HepG2 (cell line): ENCODE measurements around the gene FANCF. TPM values are rescaled to one million over a fixed set of nuclear protein-coding genes. Genes with fewer than 3 reads are reported as not detected.

Source experiments
- ATF2 ChIP-seq: sonication (generic); formaldehyde crosslinking; IDR thresholded peaks from 2 replicates; pipeline ENCODE4 v1.4.0; 2020; ENCODE audit warnings: missing genetic modification reagents
- ATRX ChIP-seq: sonication (generic); formaldehyde crosslinking; IDR thresholded peaks from 2 replicates; pipeline ENCODE4 v1.4.0; 2020; ENCODE audit warnings: missing genetic modification reagents, borderline replicate concordance
- CAMTA2 ChIP-seq: sonication (generic); formaldehyde crosslinking; IDR thresholded peaks from 2 replicates; pipeline ENCODE4 v1.4.0; 2020; ENCODE audit warnings: mild to moderate bottlenecking, missing genetic modification reagents, borderline replicate concordance
- CBFB ChIP-seq: sonication (generic); formaldehyde crosslinking; IDR thresholded peaks from 2 replicates; pipeline ENCODE4 v1.4.0; 2020; ENCODE audit warnings: missing genetic modification reagents
- CHD2 ChIP-seq: IDR thresholded peaks from 2 replicates; pipeline ENCODE4 v1.6.1; 2011; ENCODE audit warnings: low read depth, low read length, improper control_type of control experiment
- CSRNP1 ChIP-seq: sonication (generic); formaldehyde crosslinking; IDR thresholded peaks from 2 replicates; pipeline ENCODE4 v1.8.1; 2023; ENCODE audit warnings: mild to moderate bottlenecking, missing genetic modification reagents
- DR1 ChIP-seq: sonication (generic); formaldehyde crosslinking; IDR thresholded peaks from 2 replicates; pipeline ENCODE4 v1.8.0; 2021; ENCODE audit warnings: mild to moderate bottlenecking, missing genetic modification reagents, inconsistent platforms
- FOXP1 ChIP-seq, 2 experiments: fragments of 450-650 bp in 1 of 2; IDR thresholded peaks; 2 replicates each; pipeline ENCODE4 v1.6.1; 2017 to 2018; ENCODE audit warnings: antibody characterized with exemption in 1 of 2
- GATAD1 ChIP-seq: IDR thresholded peaks from 2 replicates; pipeline ENCODE4 v1.6.1; 2016; ENCODE audit warnings: missing genetic modification reagents, missing compliant biosample characterization
- HNRNPLL ChIP-seq: fragments of 200-400 bp; formaldehyde crosslinking; IDR thresholded peaks from 2 replicates; pipeline ENCODE4 v1.6.1; 2017; ENCODE audit warnings: mild to moderate bottlenecking, low read depth, low read length; ENCODE audit not compliant: poor library complexity, severe bottlenecking
- IKZF1 ChIP-seq: fragments of 450-650 bp; IDR thresholded peaks from 2 replicates; pipeline ENCODE4 v1.7.1; 2016
- MED1 ChIP-seq: sonication (generic); formaldehyde crosslinking; IDR thresholded peaks from 2 replicates; pipeline ENCODE4 v1.4.0; 2020; ENCODE audit warnings: missing genetic modification reagents
- NFRKB ChIP-seq: fragments of 450-650 bp; IDR thresholded peaks from 2 replicates; pipeline ENCODE4 v1.6.1; 2017
- PLSCR1 ChIP-seq: sonication (generic); formaldehyde crosslinking; IDR thresholded peaks from 2 replicates; pipeline ENCODE4 v1.5.0; 2020; ENCODE audit warnings: missing genetic modification reagents, mild to moderate bottlenecking, borderline replicate concordance
- PPARG ChIP-seq: conservative IDR thresholded peaks from 2 replicates; pipeline ENCODE4 v1.6.1; 2016; ENCODE audit warnings: missing biosample characterization, missing genetic modification reagents
- RNF219 ChIP-seq: sonication (generic); formaldehyde crosslinking; IDR thresholded peaks from 2 replicates; pipeline ENCODE4 v1.5.0; 2020; ENCODE audit warnings: mild to moderate bottlenecking, missing genetic modification reagents
- SALL2 ChIP-seq: sonication (generic); formaldehyde crosslinking; IDR thresholded peaks from 2 replicates; pipeline ENCODE4 v1.8.1; 2023; ENCODE audit warnings: mild to moderate bottlenecking, missing genetic modification reagents, inconsistent platforms
- SETDB1 ChIP-seq: sonication (generic); formaldehyde crosslinking; IDR thresholded peaks from 2 replicates; pipeline ENCODE4 v1.5.1; 2020; ENCODE audit warnings: missing genetic modification reagents, mild to moderate bottlenecking, borderline replicate concordance
- SMC3 ChIP-seq: IDR thresholded peaks from 2 replicates; pipeline ENCODE4 v1.6.1; 2011; ENCODE audit warnings: low read length, improper control_type of control experiment
- SP140L ChIP-seq: sonication (generic); formaldehyde crosslinking; IDR thresholded peaks from 2 replicates; pipeline ENCODE4 v1.4.0; 2020; ENCODE audit warnings: missing genetic modification reagents, borderline replicate concordance
- ZNF136 ChIP-seq: sonication (generic); formaldehyde crosslinking; IDR thresholded peaks from 2 replicates; pipeline ENCODE4 v1.8.1; 2022; ENCODE audit warnings: low read depth, mild to moderate bottlenecking, moderate library complexity, missing genetic modification reagents
- ZNF24 ChIP-seq: fragments of 450-650 bp; IDR thresholded peaks from 2 replicates; pipeline ENCODE4 v1.6.1; 2017; ENCODE audit warnings: antibody characterized with exemption, mild to moderate bottlenecking
- ZNF441 ChIP-seq: sonication (generic); formaldehyde crosslinking; IDR thresholded peaks from 2 replicates; pipeline ENCODE4 v1.7.0; 2021; ENCODE audit warnings: missing genetic modification reagents, borderline replicate concordance
- ZNF564 ChIP-seq: sonication (generic); formaldehyde crosslinking; IDR thresholded peaks from 2 replicates; pipeline ENCODE4 v1.8.1; 2023; ENCODE audit warnings: mild to moderate bottlenecking, missing genetic modification reagents
- ZNF747 ChIP-seq: sonication (generic); formaldehyde crosslinking; IDR thresholded peaks from 2 replicates; pipeline ENCODE4 v1.8.1; 2023; ENCODE audit warnings: missing genetic modification reagents, mild to moderate bottlenecking, borderline replicate concordance
- ZNF749 ChIP-seq: sonication (generic); formaldehyde crosslinking; IDR thresholded peaks from 2 replicates; pipeline ENCODE4 v1.8.0; 2022; ENCODE audit warnings: mild to moderate bottlenecking, missing genetic modification reagents, moderate library complexity, borderline replicate concordance
- polyA plus RNA-seq, 8 experiments: library from polyadenylated mRNA; depleted of rRNA in 3 of 8; stranded (reverse) in 7 of 8; unstranded in 1 of 8; fragments of >200 nt; fragmentation: Illumina TruSeq in 4 of 8; extraction: Trizol in 4 of 8; gene quantifications; 2 replicates each; pipeline versions ENCODE4 v1.2.1 to v1.2.3, GENCODE V29; 2011 to 2016; ENCODE audit warnings: low read depth in 4 of 8, missing spikeins in 1 of 8, mixed read lengths in 1 of 8; ENCODE audit not compliant: insufficient read depth in 1 of 8
- total RNA-seq, 5 experiments: library from RNA; depleted of rRNA; stranded (reverse); fragments of >200 nt; fragmentation: Illumina TruSeq; extraction: Trizol; gene quantifications; 2 replicates each; pipeline ENCODE4 v1.2.3, GENCODE V29; 2016; ENCODE audit warnings: low read depth in 1 of 5

The FANCF gene
- total and polyA plus RNA-seq, 2 of the 13 experiments (the other 11 are each of a cell fraction or from before 2014, with no cell fraction given): 2.5 to 9.7 TPM

GRCh38 chr11:22634897-22635629 lies 9.4 kb upstream of the FANCF start (continued):
- TF ChIP-seq RNF219 (CRISPR knock-in tag) (no peak), CBFB (CRISPR knock-in tag) (peak; percentile 99), DR1 (CRISPR knock-in tag) (0 out of 2 replicates have a peak, but pooled peaks have one; percentile 50), ATRX (CRISPR knock-in tag) (no peak), SETDB1 (CRISPR knock-in tag) (no peak), ZNF747 (CRISPR knock-in tag) (no peak), SP140L (CRISPR knock-in tag) (no peak), ZNF564 (CRISPR knock-in tag) (no peak; the same call in 1 of the 2 replicates), ZNF24 (no peak), FOXP1 (IDR thresholded peaks at IDR 0.05) (0 out of 2 replicates have a peak, but pooled peaks have one; percentile 4), FOXP1 (CRISPR knock-in tag; IDR thresholded peaks at IDR 0.05) (peak; percentile 52), ATF2 (CRISPR knock-in tag) (peak; percentile 61), CHD2 (0 out of 2 replicates have a peak, but pooled peaks have one; percentile 15), MED1 (CRISPR knock-in tag) (peak; percentile 72), HNRNPLL (no peak), PLSCR1 (no peak), CAMTA2 (CRISPR knock-in tag) (no peak), ZNF441 (no peak), ZNF749 (CRISPR knock-in tag) (no peak), SMC3 (0 out of 2 replicates have a peak, but pooled peaks have one; percentile 10), PPARG (no peak), NFRKB (no peak), SALL2 (no peak), GATAD1 (CRISPR knock-in tag) (peak; percentile 44; the same call in 1 of the 2 replicates), ZNF136 (no peak), CSRNP1 (CRISPR knock-in tag) (no peak), IKZF1 (no peak)
